PC-9 (cell line): Measurements from ENCODE around the gene GARNL3. TPM values are rescaled to one million over a fixed set of nuclear protein-coding genes. Genes with fewer than 3 reads are reported as not detected.

Experiments
- BruUV-seq: library from RNA; stranded (reverse); fragments of 400-500 nt; replicated peaks from 2 replicates; lab custom pipeline; 2021; lab: Mats Ljungman, UMichigan
- CTCF ChIA-PET: fragments of 300-600 bp; sonication (Branson Sonifier 250); formaldehyde crosslinking; loops from one replicate; lab custom pipeline; 2022; ENCODE audit warnings: antibody characterized with exemption; lab: Charles Lee
- POLR2A ChIA-PET: fragments of 300-600 bp; sonication (Branson Sonifier 250); formaldehyde crosslinking; loops from one replicate; lab custom pipeline; 2022; ENCODE audit warnings: antibody characterized with exemption; ENCODE audit not compliant: unreplicated experiment; lab: Charles Lee
- DNase-seq, 2 experiments: peaks; one replicate each; pipeline versions ENCODE4 v3.0.0 to v3.0.0-alpha.2; 2015 to 2022; ENCODE audit warnings: mixed read lengths in 1 of 2
- H2AFZ ChIP-seq: fragments of 200-600 bp; sonication (generic); 2 replicates; pipeline ENCODE4 v1.8.1; 2017; ENCODE audit warnings: antibody characterized with exemption
- H3F3A ChIP-seq: fragments of 200-600 bp; sonication (generic); 2 replicates; pipeline ENCODE4 v1.8.1; 2017; ENCODE audit warnings: antibody characterized with exemption, mild to moderate bottlenecking, low read depth; ENCODE audit not compliant: insufficient read depth
- H3K27ac ChIP-seq: fragments of 200-600 bp; sonication (generic); 2 replicates; pipeline ENCODE4 v1.6.1; 2016; ENCODE audit warnings: mixed run types
- H3K27me3 ChIP-seq: fragments of 200-600 bp; sonication (generic); 2 replicates; pipeline ENCODE4 v1.6.1; 2016; ENCODE audit warnings: low read depth, mixed run types; ENCODE audit not compliant: insufficient read depth
- H3K36me3 ChIP-seq: fragments of 200-600 bp; sonication (generic); 2 replicates; pipeline ENCODE4 v1.6.1; 2016; ENCODE audit warnings: low read depth, mixed run types
- H3K4me1 ChIP-seq: fragments of 200-600 bp; sonication (generic); replicated peaks from 2 replicates; pipeline ENCODE4 v1.6.1; 2016; ENCODE audit warnings: mixed run types; ENCODE audit not compliant: insufficient read depth
- H3K4me2 ChIP-seq: fragments of 200-600 bp; sonication (generic); 2 replicates; pipeline ENCODE4 v1.6.1; 2017; ENCODE audit warnings: mixed run types
- H3K4me3 ChIP-seq: fragments of 200-600 bp; sonication (generic); 2 replicates; pipeline ENCODE4 v1.6.1; 2016; ENCODE audit warnings: mixed run types
- H3K79me2 ChIP-seq: fragments of 200-600 bp; sonication (generic); 2 replicates; pipeline ENCODE4 v1.6.1; 2017; ENCODE audit warnings: low read depth, mixed run types
- H3K9me2 ChIP-seq: fragments of 200-600 bp; sonication (generic); 2 replicates; pipeline ENCODE4 v1.8.1; 2017; ENCODE audit warnings: mild to moderate bottlenecking; ENCODE audit not compliant: insufficient read depth
- H3K9me3 ChIP-seq: fragments of 200-600 bp; sonication (generic); 2 replicates; pipeline ENCODE4 v1.8.1; 2016; ENCODE audit warnings: low read depth; ENCODE audit not compliant: insufficient read depth
- H4K20me1 ChIP-seq: fragments of 200-600 bp; sonication (generic); 2 replicates; pipeline ENCODE4 v1.8.1; 2017; ENCODE audit not compliant: insufficient read depth
- CTCF ChIP-seq: fragments of 200-600 bp; sonication (generic); conservative IDR thresholded peaks from 2 replicates; pipeline ENCODE4 v1.6.1; 2017; ENCODE audit warnings: mixed run types, antibody characterized with exemption, mild to moderate bottlenecking, moderate library complexity
- EZH2 ChIP-seq: fragments of 200-600 bp; sonication (generic); IDR thresholded peaks from 2 replicates; pipeline ENCODE4 v1.8.0; 2017; ENCODE audit warnings: antibody characterized with exemption, low read depth
- intact Hi-C: fragments of 100-400 bp; cut with micrococcal nuclease; formaldehyde crosslinking; loops from one replicate; pipeline ENCODE4 v1.10.0; 2022; ENCODE audit not compliant: unreplicated experiment
- total RNA-seq: library from RNA; stranded (reverse); gene quantifications from 2 replicates; pipeline ENCODE4 v1.2.3, GENCODE V29; 2021

GARNL3 gene
- total RNA-seq, 1 experiment from 2014 or later, result 10.8 TPM

GRCh38 chr9:127216210-127216887 lies 48.2 kb upstream of the GARNL3 start:
- ChIA-PET POLR2A (no interaction called here), CTCF (interaction anchor here (0.6 kb wide), 2 partner anchors 242 to 395 kb away, joined by 3 to 5 read pairs; no protein-coding TSS in a partner anchor)
- no peak overlapping the region for H2AFZ ChIP-seq
- H3K27ac ChIP-seq, result no peak overlapping the region
- no peaks in the 10 kb centered on the region for H3K79me2 ChIP-seq
- H3K36me3 ChIP-seq, result no peaks in the 10 kb centered on the region
- H3K9me3 ChIP-seq, result no peaks in the 10 kb centered on the region
- H3K4me3 ChIP-seq, result no peak overlapping the region
- no peak overlapping the region for H3K4me2 ChIP-seq
- H3K4me1 ChIP-seq, result 0 out of 2 replicates have a peak, but pooled peaks cover 4% of the 10 kb centered on the region
- intact Hi-C loops, result no loop called here
- no peaks in the 10 kb centered on the region for H4K20me1 ChIP-seq
- no peak for DNase-seq
- BruUV-seq, result no TSS peak
- no peaks in the 10 kb centered on the region for H3K27me3 ChIP-seq
- H3F3A ChIP-seq, result no peaks in the 10 kb centered on the region; the same call in 1 of the 2 replicates
- no peak for TF ChIP-seq CTCF
- TF ChIP-seq EZH2, result no peak
- no peaks in the 10 kb centered on the region for H3K9me2 ChIP-seq

- H3K27me3 ChIP-seq, result no peaks in the 10 kb centered on the region
- ChIA-PET CTCF (interaction anchor here (0.6 kb wide), 1 partner anchor 241 kb away, joined by 3 read pairs; no protein-coding TSS in a partner anchor), POLR2A (no interaction called here)
- no peak overlapping the region for H2AFZ ChIP-seq
- H3K79me2 ChIP-seq, result no peaks in the 10 kb centered on the region
- no peak for TF ChIP-seq EZH2
- no peak for TF ChIP-seq CTCF
- 0 out of 2 replicates have a peak, but pooled peaks cover 4% of the 10 kb centered on the region for H3K4me1 ChIP-seq
- DNase-seq, result no peak
- H3K9me3 ChIP-seq, result no peaks in the 10 kb centered on the region
- H3K36me3 ChIP-seq, result no peaks in the 10 kb centered on the region
- intact Hi-C loops, result no loop called here
- no peak overlapping the region for H3K27ac ChIP-seq
- no peak overlapping the region for H3K4me2 ChIP-seq
- no TSS peak for BruUV-seq
- no peaks in the 10 kb centered on the region; the same call in 1 of the 2 replicates for H3F3A ChIP-seq
- H3K9me2 ChIP-seq, result no peaks in the 10 kb centered on the region
- H3K4me3 ChIP-seq, result no peak overlapping the region
- no peaks in the 10 kb centered on the region for H4K20me1 ChIP-seq
Observed at GRCh38 chr9:127216888-127217217, 47.7 kb upstream of the GARNL3 start.

GRCh38 chr9:127218818-127219217 lies 45.8 kb upstream of the GARNL3 start:
- Histone ChIP-seq H4K20me1 (no peaks in the 10 kb centered on the region), H2AFZ (no peak overlapping the region), H3F3A (peaks cover 12% of the 10 kb centered on the region; the same call in 1 of the 2 replicates), H3K27ac (no peak overlapping the region), H3K27me3 (no peaks in the 10 kb centered on the region), H3K4me2 (no peak overlapping the region), H3K4me1 (0 out of 2 replicates have a peak, but pooled peaks cover 4% of the 10 kb centered on the region), H3K9me2 (no peaks in the 10 kb centered on the region), H3K36me3 (no peaks in the 10 kb centered on the region), H3K4me3 (no peak overlapping the region), H3K9me3 (no peaks in the 10 kb centered on the region), H3K79me2 (no peaks in the 10 kb centered on the region)
- ChIA-PET CTCF (no interaction called here), POLR2A (no interaction called here)
- DNase-seq, result no peak
- no TSS peak for BruUV-seq
- intact Hi-C loops, result no loop called here
- no peak for TF ChIP-seq CTCF
- TF ChIP-seq EZH2, result no peak
